AG09319 (cell line): ENCODE results near the gene SUFU.

Experiments
- DNase-seq: peaks from one replicate; pipeline ENCODE4 v3.0.0-alpha.2; 2010; ENCODE audit warnings: low read depth; ENCODE audit errors: extremely low read depth
- CTCF ChIP-seq: IDR thresholded peaks from 2 replicates; pipeline ENCODE4 v1.5.1; 2011; ENCODE audit warnings: low read depth, mild to moderate bottlenecking, inconsistent platforms, low read length, moderate library complexity

Gene SUFU

GRCh38 chr10:102608487-102608886, 104.7 kb downstream of the SUFU start:
- DNase-seq = no peak
- no peak for TF ChIP-seq CTCF

- no peak for DNase-seq
- no peak for TF ChIP-seq CTCF
Measured at GRCh38 chr10:102610441-102610887, 106.7 kb downstream of the SUFU start.

GRCh38 chr10:102611514-102612087, 107.8 kb downstream of the SUFU start:
- TF ChIP-seq CTCF = no peak
- no peak for DNase-seq

- TF ChIP-seq CTCF = no peak
- DNase-seq = no peak
Measured at GRCh38 chr10:102612964-102613275, 109.1 kb downstream of the SUFU start.

GRCh38 chr10:102613286-102613685, 109.5 kb downstream of the SUFU start:
- TF ChIP-seq CTCF = no peak
- no peak for DNase-seq

GRCh38 chr10:102613785-102614184, 110.0 kb downstream of the SUFU start:
- DNase-seq = no peak
- no peak for TF ChIP-seq CTCF

GRCh38 chr10:102614888-102615287, 111.1 kb downstream of the SUFU start:
- no peak for DNase-seq
- no peak for TF ChIP-seq CTCF
